ENCODE data around the gene CNNM4.

CNNM4 gene

GRCh38 chr2:96815326-96816126 lies 54.8 kb downstream of the CNNM4 start:
- DNase-seq = peak in 1 of 2 experiments; percentile 23

GRCh38 chr2:96816127-96816835 lies 55.6 kb downstream of the CNNM4 start, which contains the start of gene CNNM3:
Gene CNNM3 (plus strand): TSS chr2:96816268. CDS start chr2:96816278, 10 bp downstream.
- peak; percentile 88 to 91 for DNase-seq

GRCh38 chr2:96816836-96817702 lies 56.4 kb downstream of the CNNM4 start:
- DNase-seq = no peak

- DNase-seq = no peak
These were observed 57.2 kb downstream of the CNNM4 start for GRCh38 chr2:96817882-96818281.

- no peak for DNase-seq
These were observed 58.6 kb downstream of the CNNM4 start for GRCh38 chr2:96819128-96819875.

- DNase-seq = no peak
These were observed 59.3 kb downstream of the CNNM4 start for GRCh38 chr2:96819876-96820511.

GRCh38 chr2:96821113-96821675 lies 60.5 kb downstream of the CNNM4 start:
- no peak for DNase-seq

- no peak for DNase-seq
These were observed 62.1 kb downstream of the CNNM4 start for GRCh38 chr2:96822786-96823185.

GRCh38 chr2:96823198-96823597 lies 62.5 kb downstream of the CNNM4 start:
- DNase-seq = no peak

- DNase-seq = no peak
These were observed 63.6 kb downstream of the CNNM4 start for GRCh38 chr2:96824079-96824870.

- DNase-seq = no peak
These were observed 64.4 kb downstream of the CNNM4 start for GRCh38 chr2:96825057-96825456.

GRCh38 chr2:96826546-96827278 lies 66.0 kb downstream of the CNNM4 start:
- DNase-seq = no peak

GRCh38 chr2:96828436-96828835 lies 67.7 kb downstream of the CNNM4 start:
- no peak for DNase-seq

GRCh38 chr2:96828874-96829273 lies 68.2 kb downstream of the CNNM4 start:
- DNase-seq = no peak

GRCh38 chr2:96830044-96830562 lies 69.4 kb downstream of the CNNM4 start:
- no peak for DNase-seq

- DNase-seq = no peak
These were observed 71.0 kb downstream of the CNNM4 start for GRCh38 chr2:96831679-96832078.

GRCh38 chr2:96832408-96832753 lies 71.7 kb downstream of the CNNM4 start:
- no peak for DNase-seq

GRCh38 chr2:96832754-96833507 lies 72.2 kb downstream of the CNNM4 start:
- DNase-seq = peak; percentile 84 to 93

GRCh38 chr2:96835830-96836229 lies 75.1 kb downstream of the CNNM4 start:
- no peak for DNase-seq

Measured in SHP77 (cell line).